Cortex of kidney (tissue), 1 donor: ENCODE measurements around the gene TGOLN2.
A peak's percentile ranks its signal among the peaks of the same experiment; 100 is the strongest.

Experiments used
- DNase-seq: peaks from one replicate; lab custom pipeline; 2025; lab: John Stamatoyannopoulos, UW

The TGOLN2 gene

DNA sequence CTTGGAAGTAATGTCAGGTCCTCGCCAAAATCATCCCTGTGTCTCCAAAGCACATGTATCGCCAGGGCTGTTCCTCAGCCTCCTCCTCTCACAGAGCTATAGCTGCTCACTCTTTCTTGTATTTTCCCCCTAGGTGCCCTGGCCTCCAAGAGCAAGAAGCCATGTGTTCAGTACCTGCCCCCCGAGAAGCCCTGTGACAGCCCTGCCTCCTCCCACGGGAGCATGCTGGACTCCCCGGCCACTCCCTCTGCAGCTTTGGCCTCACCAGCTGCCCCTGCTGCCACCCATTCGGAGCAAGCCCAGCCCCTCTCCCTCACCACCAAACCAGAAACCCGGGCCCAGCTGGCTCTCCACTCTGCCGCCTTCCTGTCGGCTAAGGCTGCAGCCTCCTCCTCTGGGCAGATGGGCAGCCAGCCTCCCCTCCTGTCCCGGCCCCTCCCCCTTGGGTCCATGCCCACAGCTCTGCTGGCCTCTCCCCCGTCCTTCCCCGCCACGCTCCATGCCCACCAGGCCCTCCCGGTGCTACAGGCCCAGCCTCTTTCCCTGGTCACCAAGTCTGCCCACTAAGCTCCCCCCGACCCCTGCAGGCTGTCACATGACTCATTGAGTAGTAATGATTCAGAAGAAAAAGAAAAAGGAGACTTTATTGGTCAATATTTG is 18.8 kb downstream of the TGOLN2 start:
- DNase-seq, result peak; percentile 47

- no peak for DNase-seq
These were observed 19.6 kb downstream of the TGOLN2 start for GRCh38 chr2:85308201-85308600.

- DNase-seq, result no peak
These were observed 20.3 kb downstream of the TGOLN2 start for GRCh38 chr2:85307527-85307897.

DNA sequence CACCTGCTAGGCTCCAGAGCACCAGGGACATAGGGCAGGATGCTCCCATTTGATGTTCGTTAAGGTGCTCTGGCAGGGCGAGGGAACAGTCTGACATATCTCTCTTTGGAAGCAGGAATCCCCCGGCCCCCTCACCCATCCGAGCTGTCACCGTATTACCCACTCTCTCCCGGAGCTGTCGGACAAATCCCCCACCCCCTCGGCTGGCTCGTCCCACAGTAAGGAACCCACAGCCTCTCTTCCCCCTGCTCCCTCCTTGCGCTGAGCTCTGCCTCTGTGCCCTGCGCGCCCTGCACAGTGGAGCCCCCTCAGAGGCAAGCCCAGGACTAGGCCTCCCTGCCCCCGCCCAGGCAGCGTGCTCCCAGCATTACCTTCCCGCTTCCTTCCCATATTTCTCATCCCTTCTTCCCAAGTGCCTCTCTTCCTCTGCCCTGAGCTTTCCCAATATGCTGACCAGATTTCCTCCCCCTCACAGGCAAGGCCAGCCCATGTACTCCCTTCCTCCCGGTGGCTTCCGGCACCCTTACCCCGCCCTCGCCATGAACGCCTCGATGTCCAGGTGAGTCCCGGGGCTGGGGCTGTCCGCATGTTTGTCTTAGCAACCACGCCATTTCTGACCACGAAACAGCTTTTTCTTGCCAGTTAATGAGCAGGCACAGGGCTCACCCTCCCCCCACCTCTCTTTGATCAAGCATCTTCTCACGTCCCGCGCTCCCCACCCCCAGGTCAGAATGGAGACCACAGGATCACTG is 23.8 kb downstream of the TGOLN2 start:
- no peak for DNase-seq

- no peak for DNase-seq
These were observed 25.7 kb downstream of the TGOLN2 start for GRCh38 chr2:85302121-85302520.

DNA sequence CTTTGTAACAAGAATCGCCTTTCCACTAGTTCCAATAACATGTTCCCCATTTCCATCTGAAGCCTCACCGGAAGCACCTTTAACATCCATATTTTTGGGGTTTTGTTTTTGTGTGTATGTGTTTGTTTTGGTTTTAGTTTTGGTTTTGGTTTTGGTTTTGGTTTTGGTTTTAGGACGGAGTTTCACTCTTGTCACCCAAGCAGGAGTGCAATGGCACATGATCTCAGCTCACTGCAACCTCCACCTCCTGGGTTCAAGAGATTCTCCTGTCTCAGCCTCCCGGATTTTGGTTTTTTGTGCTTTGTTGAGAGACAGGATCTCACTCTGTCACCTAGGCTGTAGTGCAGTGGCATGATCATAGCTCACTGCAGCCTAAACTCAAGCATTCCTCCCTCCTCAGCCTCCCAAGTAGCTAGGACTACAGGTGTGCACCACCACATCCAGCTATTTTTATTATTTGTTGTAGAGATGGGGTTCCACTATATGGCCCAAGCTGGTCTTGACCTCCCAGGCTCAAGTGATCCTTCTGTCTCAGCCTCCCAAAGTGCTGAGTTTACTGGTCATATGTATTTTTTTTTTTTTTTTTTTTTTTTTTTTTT is 36.3 kb downstream of the TGOLN2 start:
- no peak for DNase-seq

DNA sequence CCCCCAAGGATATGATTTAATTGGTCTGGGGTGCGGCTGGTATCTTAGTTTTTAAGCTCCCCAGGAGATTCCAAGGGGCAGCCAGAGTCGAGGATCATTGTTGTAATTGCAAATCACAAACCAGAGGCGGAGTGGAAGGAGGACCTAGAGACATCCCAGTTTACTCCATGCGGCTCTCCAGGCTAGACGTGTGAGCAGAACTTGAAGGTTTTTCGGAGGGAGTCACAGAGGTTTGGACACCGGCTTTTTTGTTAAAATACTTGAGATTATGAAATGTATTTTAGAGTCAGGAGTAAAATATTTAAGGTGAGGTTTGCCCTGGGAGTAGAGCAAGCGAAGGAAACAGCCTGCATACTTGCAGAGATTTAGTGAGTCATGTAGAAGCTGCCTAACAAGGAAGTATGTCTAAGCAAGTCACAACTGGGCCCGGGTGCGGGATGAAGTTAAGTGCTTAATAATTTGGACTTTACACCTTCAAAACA is 39.5 kb downstream of the TGOLN2 start:
- DNase-seq, result no peak

DNA sequence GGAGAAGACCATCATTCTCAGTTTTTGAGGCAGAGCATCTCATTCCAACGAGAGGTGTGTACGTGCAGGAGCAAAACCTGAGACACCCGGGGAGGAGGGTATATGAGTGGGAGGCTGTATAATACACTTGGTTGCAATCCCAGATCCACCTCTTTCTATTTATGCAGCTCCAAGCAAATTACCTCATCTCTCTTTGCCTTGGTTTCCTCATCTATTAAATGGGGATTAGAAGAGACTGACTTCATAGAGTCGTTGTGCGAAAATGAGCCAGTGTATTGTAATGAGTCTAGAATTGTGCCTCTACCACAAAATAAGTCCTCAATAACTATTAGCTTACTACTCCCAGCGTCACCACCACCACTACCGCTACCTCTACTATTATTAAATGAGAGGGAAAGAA is 40.1 kb downstream of the TGOLN2 start:
- no peak for DNase-seq

GRCh38 chr2:85286918-85287317 is 40.9 kb downstream of the TGOLN2 start:
- no peak for DNase-seq

DNA sequence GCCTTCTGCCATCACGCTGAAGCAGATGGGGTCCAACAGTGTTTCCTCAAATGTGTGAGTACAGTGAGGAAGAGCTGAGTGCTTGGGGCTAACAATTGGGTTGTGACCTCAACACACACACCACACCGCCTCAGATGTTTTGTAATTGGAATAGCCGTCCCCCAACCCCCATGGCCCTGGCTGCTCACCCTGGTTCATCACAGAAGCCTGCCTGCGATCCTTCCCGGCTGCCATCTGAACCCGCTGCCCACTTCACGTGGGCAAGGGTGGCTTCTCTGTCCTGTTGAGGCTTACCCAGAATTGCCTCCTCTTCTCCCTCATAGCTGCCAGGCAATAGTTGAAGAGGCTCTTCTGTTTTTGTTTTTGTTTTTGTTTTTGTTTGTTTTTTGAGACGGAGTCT is 44.1 kb downstream of the TGOLN2 start:
- DNase-seq, result no peak

- no peak for DNase-seq
These were observed 44.9 kb downstream of the TGOLN2 start for GRCh38 chr2:85282914-85283313.

GRCh38 chr2:85281553-85281952 is 46.2 kb downstream of the TGOLN2 start:
- no peak for DNase-seq

- DNase-seq, result no peak
These were observed 49.4 kb downstream of the TGOLN2 start for GRCh38 chr2:85278361-85278760.

GRCh38 chr2:85277416-85278158 is 50.2 kb downstream of the TGOLN2 start:
- no peak for DNase-seq

DNA sequence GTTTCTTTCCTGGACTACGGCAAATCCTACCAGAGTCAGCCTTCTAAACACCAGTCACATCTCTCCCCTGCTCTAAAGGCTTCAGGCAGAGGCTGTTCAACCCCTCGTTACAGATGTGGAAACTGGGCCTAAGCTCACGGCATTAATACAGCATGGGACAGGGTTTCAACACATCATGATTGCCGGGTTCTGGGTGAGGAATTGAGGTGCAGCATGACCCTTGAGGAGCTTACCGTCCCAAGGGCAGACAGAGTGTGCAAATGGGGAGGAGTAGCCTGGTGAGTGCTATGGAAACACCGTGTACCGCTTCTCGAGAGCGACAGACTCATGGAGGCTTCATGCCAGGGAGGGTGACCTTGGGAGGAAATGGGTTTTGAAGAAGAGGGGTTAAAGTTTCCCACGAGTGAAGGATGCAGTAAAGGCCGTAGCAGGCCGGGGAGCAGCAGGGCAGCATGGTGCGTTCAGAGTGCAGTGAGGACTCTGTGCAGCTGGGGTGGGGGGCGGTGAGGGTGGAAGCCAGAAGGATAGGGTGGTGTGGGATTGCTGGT is 51.1 kb downstream of the TGOLN2 start:
- DNase-seq, result no peak

DNA sequence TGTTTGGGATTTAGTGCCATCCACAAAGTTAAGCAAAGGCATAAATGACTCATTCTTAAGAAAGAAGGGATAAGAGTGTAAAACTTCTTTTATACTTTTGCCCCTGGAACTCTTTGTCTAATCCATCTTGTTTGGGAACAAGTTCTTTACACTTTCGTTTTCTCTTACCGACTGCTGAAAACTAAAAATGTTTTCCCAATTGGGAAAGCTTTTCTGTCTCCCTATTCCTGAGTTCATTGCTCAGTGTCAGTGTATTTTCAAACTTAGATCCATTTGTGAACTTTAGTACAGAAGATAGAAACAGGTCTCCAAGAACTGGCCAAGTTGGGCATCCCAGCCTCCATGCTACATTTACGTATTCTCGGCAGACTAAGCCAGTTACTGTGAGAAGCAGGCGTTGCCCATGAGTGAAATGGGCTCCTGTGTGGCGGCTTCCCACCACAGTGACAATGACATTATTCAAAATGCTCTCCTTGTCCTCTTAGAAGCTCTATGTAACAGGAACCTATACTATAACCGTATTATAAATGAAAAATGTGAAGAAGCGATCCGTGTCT is 51.7 kb downstream of the TGOLN2 start:
- no peak for DNase-seq

DNA sequence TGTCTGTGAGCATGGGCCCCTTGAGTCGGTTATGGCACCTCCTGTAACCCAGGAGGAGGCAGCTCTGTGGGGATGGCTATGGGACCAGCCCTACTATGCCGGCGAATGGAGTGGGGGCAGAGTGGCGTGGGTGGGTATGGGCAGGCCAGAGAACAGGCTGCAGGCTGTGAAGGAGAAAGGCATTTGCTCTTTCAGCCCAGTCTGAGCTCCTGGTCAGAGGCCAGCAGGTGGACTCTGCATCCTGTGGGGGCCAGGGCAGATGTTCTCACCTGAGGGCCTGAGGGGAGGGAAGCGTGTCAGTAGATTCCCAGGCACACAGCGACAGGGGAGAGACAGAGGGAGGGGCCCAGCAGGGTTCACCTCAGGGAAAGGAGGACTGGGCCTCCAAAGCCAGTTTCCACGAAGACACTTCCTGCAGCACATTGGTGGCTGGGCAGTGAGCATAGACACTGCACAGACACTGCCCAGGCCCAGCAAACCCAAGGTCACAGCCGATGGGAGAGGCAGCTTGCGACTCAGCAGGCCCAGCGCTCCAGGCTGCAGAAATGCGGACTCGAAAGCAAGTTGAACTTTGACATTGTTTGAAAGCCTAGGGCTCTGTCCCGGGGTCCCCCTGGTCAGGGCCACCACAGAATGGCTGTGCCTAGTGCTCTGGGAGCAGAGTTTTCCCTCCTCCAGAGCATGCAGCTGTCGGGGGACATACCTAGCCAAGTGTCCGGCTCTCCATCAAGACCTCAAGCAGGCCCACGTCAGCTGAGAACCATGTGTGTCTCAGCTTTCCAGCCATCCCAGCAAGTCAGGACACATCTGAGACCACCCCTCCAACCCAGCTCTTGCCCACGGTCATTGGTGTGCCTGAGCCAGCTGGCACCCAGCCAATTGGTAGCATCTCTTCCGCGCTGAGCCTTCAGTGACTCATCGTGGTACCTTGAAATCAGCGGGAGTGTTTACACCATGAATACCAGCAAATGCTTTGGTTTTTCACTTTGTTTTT is 53.8 kb downstream of the TGOLN2 start:
- DNase-seq, result no peak

GRCh38 chr2:85272357-85272756 is 55.4 kb downstream of the TGOLN2 start:
- DNase-seq, result no peak

DNA sequence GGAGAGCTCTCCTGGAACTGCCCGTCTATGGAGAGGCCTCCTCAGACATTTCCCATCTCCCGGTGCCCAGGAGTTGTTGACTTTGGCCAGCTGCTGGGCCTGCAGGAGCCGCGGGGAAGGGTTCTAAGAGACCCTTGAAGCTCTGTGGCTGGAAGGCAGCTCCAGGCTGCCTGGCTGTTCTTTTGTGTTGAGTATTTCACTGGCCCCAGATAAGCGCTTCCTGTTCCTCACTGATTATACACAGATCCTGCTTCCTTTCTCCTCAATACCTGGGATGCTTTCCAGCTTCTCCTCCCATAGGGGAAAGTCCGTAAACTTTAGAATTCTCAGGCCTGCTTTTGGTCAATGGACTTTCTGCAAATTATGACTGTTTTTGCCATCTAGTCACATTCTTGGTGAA is 57.8 kb downstream of the TGOLN2 start:
- no peak for DNase-seq
